Natural killer cell treated with Interleukin-12 subunit alpha and Interleukin-12 subunit beta and Interleukin-15 and Interleukin-18, amount 100 ng/mL, for 72 hours (primary cell): Measurements from ENCODE around the gene RTN4RL1. TPM values are rescaled to one million over a fixed set of nuclear protein-coding genes. Genes with fewer than 3 reads are reported as not detected.

Source experiments
- ATAC-seq, 2 donors: fragments of 150-1000 bp; cut with Tn5 transposase in 1 of 2; sonication (Bioruptor Pico), chemical (Tn5 transposase) in 1 of 2; 2 replicates each; pipeline ENCODE4 v1.10.0; 2021
- DNase-seq: peaks from one replicate; pipeline ENCODE4 v3.0.0; 2022; ENCODE audit warnings: low spot score
- H3K27ac Mint-ChIP-seq, 2 donors: 1 replicate in 1 of 2; 2 replicates in 1 of 2; pipeline ENCODE4 v1.8.0; 2022; ENCODE audit warnings: mixed read lengths in 2 of 2, mild to moderate bottlenecking in 1 of 2, moderate library complexity in 1 of 2
- H3K27me3 Mint-ChIP-seq, 2 donors: 1 replicate in 1 of 2; 2 replicates in 1 of 2; pipeline ENCODE4 v1.8.0; 2022; ENCODE audit warnings: mixed read lengths in 2 of 2
- H3K36me3 Mint-ChIP-seq: one replicate; pipeline ENCODE4 v1.8.0; 2022; ENCODE audit warnings: mixed read lengths
- H3K4me1 Mint-ChIP-seq, 2 donors: 1 replicate in 1 of 2; 2 replicates in 1 of 2; pipeline ENCODE4 v1.8.0; 2022; ENCODE audit warnings: low read depth in 2 of 2, mixed read lengths in 2 of 2, mild to moderate bottlenecking in 1 of 2
- H3K4me3 Mint-ChIP-seq: one replicate; pipeline ENCODE4 v1.8.0; 2022; ENCODE audit warnings: mixed read lengths
- H3K9me3 Mint-ChIP-seq: 2 replicates; pipeline ENCODE4 v1.8.0; 2022; ENCODE audit warnings: mixed read lengths
- total RNA-seq, 2 donors: library from RNA; stranded (reverse); gene quantifications; one replicate each; pipeline ENCODE4 v1.2.3, GENCODE V29; 2022

Gene RTN4RL1
- total RNA-seq, 2 donors from 2014 or later = not detected

DNA sequence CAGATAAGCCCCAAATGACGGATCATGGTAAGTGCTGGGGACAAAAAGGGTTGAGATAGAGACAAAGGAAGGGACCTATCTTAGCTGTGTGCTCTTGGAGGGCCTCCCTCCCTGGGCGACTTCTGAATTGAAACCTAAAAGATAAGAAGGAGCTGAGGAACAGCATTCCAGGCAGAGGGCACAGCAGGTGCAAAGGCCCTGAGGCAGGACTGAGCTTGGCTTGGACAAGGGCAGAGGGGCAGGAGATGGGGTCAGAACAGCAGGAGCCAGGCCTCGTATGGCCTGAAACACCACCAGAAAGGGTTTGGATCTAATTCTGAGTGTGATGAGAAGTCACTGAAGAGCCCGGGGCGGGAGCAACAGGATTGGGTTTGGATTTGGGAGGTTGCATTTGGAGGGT lies 75.4 kb downstream of the RTN4RL1 start:
- ATAC-seq (no peak), DNase-seq (no peak)
- Mint-ChIP-seq H3K4me3 (no peak overlapping the region), H3K36me3 (no peaks in the 10 kb centered on the region), H3K9me3 (no peaks in the 10 kb centered on the region), H3K27ac (no peak overlapping the region), H3K4me1 (peaks cover 0 to 3% of the 10 kb centered on the region in 2 donors), H3K27me3 (peaks cover 0 to 3% of the 10 kb centered on the region in 2 donors)

DNA sequence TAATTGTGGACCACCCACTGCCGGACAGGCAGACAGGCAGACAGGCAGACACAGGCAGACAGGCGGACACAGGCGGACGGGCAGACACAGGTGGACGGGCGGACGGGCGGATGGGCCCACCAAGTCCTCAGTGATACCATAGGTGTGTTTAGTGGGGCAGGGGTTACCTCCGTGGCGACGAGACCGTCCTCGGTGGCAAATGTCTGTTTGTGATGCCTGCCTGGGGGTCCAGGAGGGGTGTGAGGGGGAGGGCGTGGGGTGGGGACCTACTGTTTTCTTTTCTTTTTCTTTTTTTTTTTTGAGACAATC lies 76.7 kb downstream of the RTN4RL1 start:
- Mint-ChIP-seq H3K4me1 (peaks cover 0 to 3% of the 10 kb centered on the region in 2 donors), H3K9me3 (no peaks in the 10 kb centered on the region), H3K27me3 (peaks cover 0 to 3% of the 10 kb centered on the region in 2 donors), H3K36me3 (no peaks in the 10 kb centered on the region), H3K27ac (no peak overlapping the region), H3K4me3 (no peak overlapping the region)
- DNase-seq (no peak), ATAC-seq (no peak)

DNA sequence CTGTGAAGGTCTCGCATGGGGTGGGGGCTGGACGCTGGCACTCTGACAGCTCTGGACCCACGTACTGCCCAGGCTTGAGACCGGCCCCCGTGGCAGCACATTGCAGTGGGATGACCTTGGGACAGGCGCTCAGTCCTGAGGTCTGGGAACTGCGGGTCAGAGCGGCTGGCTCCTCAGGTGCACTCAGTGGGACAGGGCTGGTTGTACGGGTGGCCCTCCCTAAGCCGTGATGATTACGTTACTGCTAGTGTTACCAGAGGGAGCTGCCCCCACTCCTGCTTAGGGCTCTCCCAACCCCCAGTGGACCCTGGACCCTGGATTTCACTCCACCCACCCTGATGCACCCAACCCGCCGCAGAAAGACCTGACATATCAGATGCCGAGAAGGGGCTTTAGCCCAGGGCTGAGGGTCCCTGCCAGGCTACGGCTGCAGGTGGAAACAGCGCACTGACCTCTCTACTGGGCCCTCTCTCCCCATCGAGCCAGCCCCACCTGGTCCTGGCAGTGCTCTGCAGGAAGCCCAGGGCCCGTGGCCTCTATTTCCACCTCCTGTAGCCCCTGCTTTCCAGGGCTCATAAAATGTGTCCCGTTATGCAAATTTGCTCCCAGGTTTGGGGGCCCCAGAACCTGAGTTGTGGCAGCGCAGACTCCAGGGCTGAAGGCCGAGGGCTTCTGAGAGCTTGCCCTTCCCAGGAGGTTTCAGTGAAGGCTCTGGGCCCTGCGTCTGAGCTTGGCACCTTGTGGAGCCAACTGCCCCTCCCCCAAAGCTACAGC lies 77.2 kb downstream of the RTN4RL1 start:
- peaks cover 0 to 3% of the 10 kb centered on the region in 2 donors for H3K4me1 Mint-ChIP-seq
- H3K27me3 Mint-ChIP-seq = peaks cover 0 to 3% of the 10 kb centered on the region in 2 donors
- H3K27ac Mint-ChIP-seq = no peak overlapping the region
- ATAC-seq (no peak), DNase-seq (no peak)
- H3K36me3 Mint-ChIP-seq = no peaks in the 10 kb centered on the region
- H3K9me3 Mint-ChIP-seq = no peaks in the 10 kb centered on the region
- H3K4me3 Mint-ChIP-seq = no peak overlapping the region

DNA sequence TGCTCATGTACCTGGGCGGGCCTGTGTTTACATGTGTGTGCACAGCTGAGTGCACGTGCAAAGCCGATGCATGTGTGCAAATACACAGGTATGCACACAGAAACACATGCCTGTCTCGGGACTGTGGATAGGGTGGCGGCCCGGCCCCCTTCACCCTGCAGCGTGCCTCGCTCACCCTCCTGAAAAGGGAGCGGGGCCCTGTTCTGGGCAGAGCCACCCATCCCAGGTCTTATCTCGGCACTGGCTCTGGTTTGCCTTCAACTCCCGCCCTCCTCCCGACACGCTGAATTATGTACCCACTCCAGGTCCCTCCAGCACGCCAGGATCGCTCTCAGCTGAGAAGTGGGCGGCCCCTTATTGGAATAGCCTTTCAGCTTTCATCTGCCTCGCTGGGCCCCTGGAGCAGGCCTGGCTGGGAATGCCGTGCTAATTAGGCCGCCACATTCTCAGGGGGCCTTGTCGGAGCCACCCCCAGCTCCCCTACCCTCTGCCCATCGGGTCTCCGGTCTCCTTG lies 77.8 kb downstream of the RTN4RL1 start:
- ATAC-seq = no peak
- H3K4me1 Mint-ChIP-seq = peaks cover 0 to 3% of the 10 kb centered on the region in 2 donors
- DNase-seq = no peak
- H3K27me3 Mint-ChIP-seq = peaks cover 0 to 3% of the 10 kb centered on the region in 2 donors
- no peak overlapping the region for H3K27ac Mint-ChIP-seq
- H3K4me3 Mint-ChIP-seq = no peak overlapping the region
- H3K9me3 Mint-ChIP-seq = no peaks in the 10 kb centered on the region
- H3K36me3 Mint-ChIP-seq = no peaks in the 10 kb centered on the region

DNA sequence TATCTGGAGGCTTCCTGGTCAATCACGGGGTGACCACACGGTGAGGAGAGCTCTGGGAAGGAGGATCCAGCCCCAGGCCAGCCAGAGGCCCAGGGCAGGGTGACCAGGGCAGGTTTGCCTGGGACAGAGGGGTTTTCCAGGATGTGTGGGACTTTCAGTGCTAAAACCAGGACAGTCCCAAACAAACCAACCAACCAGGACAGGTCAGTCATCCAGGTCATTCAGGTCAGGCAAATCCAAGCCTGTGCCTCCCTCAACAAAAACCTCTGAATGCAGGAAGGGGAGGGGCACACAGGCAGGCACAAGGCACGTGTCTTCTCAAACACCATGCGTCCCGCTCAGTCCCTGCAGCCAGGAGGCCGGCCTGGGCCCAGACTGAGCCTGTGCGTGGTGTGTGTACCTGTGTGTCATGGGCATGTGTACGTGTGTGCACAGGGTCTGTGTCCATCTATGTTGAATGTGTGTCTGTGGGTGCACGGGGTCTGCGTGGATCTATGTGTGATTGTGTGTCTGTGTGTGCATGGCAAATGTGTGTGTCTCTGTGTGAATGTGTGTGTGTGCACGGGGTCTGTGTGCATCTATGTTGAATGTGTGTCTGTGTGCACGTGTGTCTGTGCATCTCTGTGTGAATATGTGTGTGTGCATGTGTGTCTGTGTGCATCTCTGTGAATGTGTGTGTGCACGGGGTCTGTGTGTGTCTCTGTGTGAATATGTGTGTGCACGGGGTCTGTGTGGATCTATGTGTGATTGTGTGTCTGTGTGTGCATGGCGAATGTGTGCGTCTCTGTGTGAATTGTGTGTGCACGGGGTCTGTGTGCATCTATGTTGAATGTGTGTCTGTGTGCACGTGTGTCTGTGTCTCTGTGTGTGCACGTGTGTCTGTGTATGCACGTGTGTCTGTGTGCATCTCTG lies 78.9 kb downstream of the RTN4RL1 start:
- no peaks in the 10 kb centered on the region for H3K27me3 Mint-ChIP-seq
- DNase-seq = no peak
- no peak overlapping the region for H3K4me3 Mint-ChIP-seq
- peaks cover 0 to 3% of the 10 kb centered on the region in 2 donors for H3K4me1 Mint-ChIP-seq
- H3K36me3 Mint-ChIP-seq = no peaks in the 10 kb centered on the region
- no peaks in the 10 kb centered on the region for H3K9me3 Mint-ChIP-seq
- ATAC-seq = no peak
- no peak overlapping the region for H3K27ac Mint-ChIP-seq

DNA sequence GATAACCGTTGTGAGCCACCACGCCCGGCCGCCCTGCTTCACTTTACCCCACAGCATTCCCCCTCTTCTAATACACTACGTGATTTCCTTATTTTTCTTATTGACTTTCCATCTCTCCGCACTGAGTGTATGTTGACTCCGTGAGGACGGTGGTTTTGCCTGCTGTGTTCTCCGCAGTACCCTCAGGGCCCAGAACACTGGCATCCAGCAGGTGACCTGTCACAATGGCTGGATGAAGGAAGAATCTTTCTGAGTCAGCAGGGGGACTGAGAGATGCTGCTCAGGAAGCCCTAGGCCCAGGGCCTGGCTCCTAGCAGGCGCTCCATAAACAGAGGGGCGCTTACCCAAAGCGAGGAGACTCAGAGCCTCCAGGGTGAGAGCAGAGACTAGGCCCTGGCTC lies 79.5 kb downstream of the RTN4RL1 start:
- no peak overlapping the region for H3K27ac Mint-ChIP-seq
- peaks cover 0 to 3% of the 10 kb centered on the region in 2 donors for H3K4me1 Mint-ChIP-seq
- H3K36me3 Mint-ChIP-seq = no peaks in the 10 kb centered on the region
- no peaks in the 10 kb centered on the region for H3K27me3 Mint-ChIP-seq
- DNase-seq (no peak), ATAC-seq (no peak)
- H3K9me3 Mint-ChIP-seq = no peaks in the 10 kb centered on the region
- no peak overlapping the region for H3K4me3 Mint-ChIP-seq

DNA sequence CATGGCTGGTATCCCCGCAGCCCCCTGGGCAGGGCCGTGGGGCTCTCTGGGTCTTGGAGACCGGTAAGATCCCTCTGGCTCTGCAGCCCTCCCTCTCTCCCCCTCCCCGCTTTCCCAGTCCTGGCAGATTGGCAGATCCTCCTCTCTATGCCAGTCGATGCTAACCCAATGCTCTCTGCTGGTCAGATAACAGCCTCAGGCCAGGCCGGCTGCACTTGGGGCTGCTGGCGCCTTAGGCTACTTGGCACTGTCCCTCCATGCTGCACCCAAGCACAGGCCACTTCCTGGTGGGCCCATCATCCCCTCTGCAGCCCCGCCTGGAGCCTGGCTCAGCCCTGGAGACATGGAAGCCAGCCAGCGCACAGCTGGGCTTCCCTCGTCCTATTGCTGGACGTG lies 81.7 kb downstream of the RTN4RL1 start:
- Mint-ChIP-seq H3K9me3 (no peaks in the 10 kb centered on the region), H3K27ac (no peak overlapping the region), H3K27me3 (no peaks in the 10 kb centered on the region), H3K36me3 (no peaks in the 10 kb centered on the region), H3K4me1 (peaks cover 0 to 3% of the 10 kb centered on the region in 2 donors), H3K4me3 (no peak overlapping the region)
- DNase-seq (no peak), ATAC-seq (no peak)

DNA sequence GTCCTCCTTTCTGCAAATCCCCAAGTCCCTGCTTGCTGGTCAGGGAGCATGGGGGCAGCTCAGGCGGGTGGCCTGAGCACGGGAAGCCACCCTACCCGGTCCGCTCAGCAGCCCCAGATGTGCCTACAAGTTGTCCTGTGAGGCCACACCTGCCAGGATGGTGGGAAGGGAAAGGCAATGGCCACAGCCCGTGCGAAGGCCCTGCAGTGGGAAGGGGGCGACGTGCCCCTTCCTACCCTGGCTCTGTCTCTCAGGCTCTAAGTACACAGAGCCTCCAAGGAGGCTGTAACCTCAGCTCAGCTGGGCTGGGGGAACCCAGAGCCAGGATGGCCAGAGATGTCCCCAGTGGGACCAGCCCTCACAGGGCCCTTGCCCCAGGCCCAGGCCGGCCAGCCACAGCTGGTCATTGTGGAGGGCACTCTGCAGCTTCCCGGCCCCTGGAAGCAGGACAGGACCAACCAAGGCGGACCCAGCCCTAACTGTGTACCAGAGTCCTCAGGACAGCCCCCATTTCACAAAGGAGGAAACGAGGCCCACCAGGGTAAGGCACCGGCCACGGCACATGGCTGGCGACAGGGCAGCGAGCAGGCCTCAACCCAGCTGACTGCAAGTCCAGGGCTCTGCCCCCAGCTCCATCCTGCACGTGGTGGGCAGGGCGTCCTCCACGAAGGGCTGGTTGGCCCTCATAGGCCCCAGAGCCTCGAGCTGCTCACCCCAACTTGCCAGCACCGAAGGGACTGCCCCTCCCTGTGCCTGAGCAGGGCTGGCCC lies 82.3 kb downstream of the RTN4RL1 start:
- Mint-ChIP-seq H3K36me3 (no peaks in the 10 kb centered on the region), H3K4me3 (no peak overlapping the region), H3K27me3 (no peaks in the 10 kb centered on the region), H3K27ac (no peak overlapping the region), H3K9me3 (no peaks in the 10 kb centered on the region), H3K4me1 (peaks cover 0 to 3% of the 10 kb centered on the region in 2 donors)
- DNase-seq (no peak), ATAC-seq (no peak)

DNA sequence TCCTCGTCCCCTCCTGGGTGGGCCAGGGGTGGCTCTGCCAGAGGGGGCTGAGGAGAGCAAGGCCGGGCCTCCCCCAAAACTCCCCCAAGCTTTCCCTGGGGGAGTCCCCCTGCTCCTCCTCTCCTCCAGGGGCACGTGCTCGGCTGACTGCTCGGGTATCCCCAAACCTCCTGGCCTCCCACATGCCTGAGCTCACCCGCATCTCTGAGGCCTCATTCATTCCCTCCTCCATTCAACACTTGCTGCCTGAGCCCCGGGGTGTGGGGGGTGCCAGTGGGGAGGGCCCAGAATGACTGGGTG lies 83.1 kb downstream of the RTN4RL1 start:
- no peaks in the 10 kb centered on the region for H3K9me3 Mint-ChIP-seq
- no peak overlapping the region for H3K4me3 Mint-ChIP-seq

DNA sequence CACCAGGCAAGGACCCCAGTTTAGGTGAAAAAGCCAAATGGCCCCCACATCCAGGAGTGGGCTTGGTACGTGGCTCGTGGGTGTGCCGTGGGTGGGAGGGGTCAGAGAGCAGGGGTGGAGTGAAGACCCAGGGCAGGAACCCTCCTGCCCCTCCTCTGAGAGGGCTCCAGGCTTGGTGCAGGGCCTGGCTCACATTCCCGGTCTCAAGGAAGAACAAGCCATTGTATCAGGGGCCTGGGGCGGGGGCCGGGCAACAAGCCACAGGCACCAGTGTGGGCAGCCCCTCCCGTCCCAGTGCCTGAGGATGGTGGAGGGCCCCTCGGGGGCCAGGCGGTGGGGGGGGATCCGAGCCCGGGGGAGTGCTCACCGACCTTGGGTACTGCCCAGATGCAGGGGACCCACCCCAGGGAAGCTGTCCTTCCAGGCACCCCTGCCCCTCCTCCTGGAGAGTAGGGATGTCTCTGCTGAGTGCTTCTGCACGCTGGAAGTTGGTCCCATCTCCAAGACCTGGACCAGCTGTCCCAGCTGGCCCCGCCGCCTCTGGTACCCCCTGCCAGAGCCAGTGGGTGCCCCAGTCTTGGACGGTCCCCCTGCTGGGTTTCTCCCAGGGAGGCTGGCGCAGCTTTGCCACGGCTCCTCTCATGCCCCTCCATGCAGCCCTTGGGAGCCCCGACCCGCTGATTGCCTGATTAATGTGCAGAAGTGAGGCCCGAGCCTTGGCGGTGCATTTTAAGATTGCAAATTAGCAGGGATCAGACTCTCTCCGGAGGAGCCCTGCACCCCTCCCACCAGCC lies 83.7 kb downstream of the RTN4RL1 start:
- Mint-ChIP-seq H3K9me3 (no peaks in the 10 kb centered on the region), H3K36me3 (no peaks in the 10 kb centered on the region), H3K27ac (no peak overlapping the region), H3K4me3 (no peak overlapping the region), H3K27me3 (no peaks in the 10 kb centered on the region), H3K4me1 (peaks cover 0 to under 1% of the 10 kb centered on the region in 2 donors)
- ATAC-seq (no peak), DNase-seq (no peak)

More for the DNA sequence above, 83.1 kb downstream of the RTN4RL1 start:
- no peak for ATAC-seq
- Mint-ChIP-seq H3K27me3 (no peaks in the 10 kb centered on the region), H3K36me3 (no peaks in the 10 kb centered on the region), H3K4me1 (peaks cover 0 to 3% of the 10 kb centered on the region in 2 donors), H3K27ac (no peak overlapping the region)
- no peak for DNase-seq

DNA sequence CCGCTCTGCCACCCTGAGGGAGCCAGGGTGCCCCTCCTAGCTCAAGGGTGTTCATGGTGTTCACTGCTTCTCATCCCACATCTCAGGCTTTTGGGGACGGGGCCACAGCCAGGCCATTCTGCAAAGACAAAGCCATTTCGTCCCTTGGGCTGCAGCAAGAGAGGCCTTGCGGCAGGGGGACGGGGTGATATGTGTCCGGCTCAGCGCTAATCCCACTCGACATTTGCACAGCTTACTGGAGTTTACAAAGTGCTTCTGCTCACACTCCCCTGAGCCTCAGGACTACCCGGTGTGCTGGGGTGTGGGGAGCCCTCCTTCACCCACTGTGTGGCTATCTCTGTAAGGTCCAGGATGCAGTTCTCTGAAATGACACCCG lies 84.3 kb downstream of the RTN4RL1 start:
- no peaks in the 10 kb centered on the region for H3K27me3 Mint-ChIP-seq
- no peak for DNase-seq
- no peaks in the 10 kb centered on the region for H3K4me1 Mint-ChIP-seq
- ATAC-seq = no peak
- H3K36me3 Mint-ChIP-seq = no peaks in the 10 kb centered on the region
- H3K9me3 Mint-ChIP-seq = no peaks in the 10 kb centered on the region
- H3K4me3 Mint-ChIP-seq = no peak overlapping the region
- no peak overlapping the region for H3K27ac Mint-ChIP-seq

DNA sequence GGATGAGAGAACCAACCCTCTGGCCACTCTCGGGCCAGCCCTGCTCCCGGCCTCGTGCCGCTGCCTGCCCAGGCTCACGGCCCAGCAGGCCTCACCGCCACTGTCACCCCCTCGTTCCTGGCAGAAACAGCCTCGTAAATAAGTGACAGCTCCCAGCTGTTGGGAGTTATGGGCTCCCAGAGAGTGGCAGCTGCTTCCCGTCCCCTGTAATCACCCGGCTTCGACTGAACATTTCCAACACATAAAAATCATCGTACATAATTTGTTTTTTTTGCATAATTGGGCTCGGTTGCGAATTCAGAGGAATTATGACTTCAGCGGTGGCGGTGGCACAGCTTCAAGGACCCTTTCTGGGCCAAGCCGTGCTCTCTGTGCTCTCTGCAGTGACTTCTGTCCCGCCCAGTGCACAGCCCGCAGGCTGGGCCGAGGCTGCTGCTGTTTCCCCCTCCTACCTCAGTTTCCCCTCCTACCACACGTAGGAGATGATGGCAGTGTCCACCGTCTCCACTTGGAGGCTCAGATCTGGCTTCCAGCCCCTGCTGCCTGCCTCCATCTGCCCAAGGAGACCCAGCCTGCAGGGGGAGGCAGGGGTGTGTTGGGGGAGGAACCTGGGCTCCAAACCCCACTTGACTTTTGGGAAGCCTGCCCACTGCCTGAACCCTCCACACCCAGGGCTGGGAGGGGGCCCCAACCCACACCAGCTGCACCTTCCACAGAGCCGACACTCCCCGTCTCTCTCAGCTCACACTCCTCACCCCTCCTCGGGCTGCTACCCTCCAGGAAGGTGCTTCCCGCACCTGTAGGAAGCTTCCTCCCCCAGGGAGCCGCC lies 84.9 kb downstream of the RTN4RL1 start:
- Mint-ChIP-seq H3K4me3 (no peak overlapping the region), H3K27ac (no peak overlapping the region), H3K4me1 (no peaks in the 10 kb centered on the region), H3K27me3 (no peaks in the 10 kb centered on the region), H3K36me3 (no peaks in the 10 kb centered on the region), H3K9me3 (no peaks in the 10 kb centered on the region)
- DNase-seq (no peak), ATAC-seq (no peak)
